Neuronal stem cell (in vitro differentiated cells): ENCODE results near the gene FRAS1.

ENCODE experiments used
- DNase-seq: peaks from one replicate; pipeline ENCODE4 v3.0.0-alpha.2; 2013; ENCODE audit warnings: low spot score
- H2AFZ ChIP-seq: one replicate; pipeline ENCODE4 v1.6.1; 2013; ENCODE audit warnings: mild to moderate bottlenecking, low read length, inconsistent platforms
- H2AK5ac ChIP-seq: 2 replicates; pipeline ENCODE4 v1.6.1; 2013; ENCODE audit warnings: low read depth, mild to moderate bottlenecking, inconsistent platforms, low read length, moderate library complexity, mixed read lengths
- H2BK120ac ChIP-seq: 2 replicates; pipeline ENCODE4 v1.6.1; 2013; ENCODE audit warnings: low read depth, mild to moderate bottlenecking, inconsistent platforms, low read length, moderate library complexity, mixed read lengths
- H2BK12ac ChIP-seq: one replicate; pipeline ENCODE4 v1.6.1; 2013; ENCODE audit warnings: low read length, inconsistent platforms
- H2BK15ac ChIP-seq: 2 replicates; pipeline ENCODE4 v1.6.1; 2013; ENCODE audit warnings: mild to moderate bottlenecking, low read length, inconsistent platforms, mixed read lengths
- H2BK5ac ChIP-seq: one replicate; pipeline ENCODE4 v1.6.1; 2013; ENCODE audit warnings: inconsistent platforms, mild to moderate bottlenecking, low read length, moderate library complexity
- H3K14ac ChIP-seq: one replicate; pipeline ENCODE4 v1.6.1; 2013; ENCODE audit warnings: low read length, inconsistent platforms
- H3K18ac ChIP-seq: 2 replicates; pipeline ENCODE4 v1.6.1; 2013; ENCODE audit warnings: low read length, inconsistent platforms
- H3K23ac ChIP-seq: 2 replicates; pipeline ENCODE4 v1.6.1; 2013; ENCODE audit warnings: low read depth, mild to moderate bottlenecking, mixed read lengths, low read length, inconsistent platforms; ENCODE audit not compliant: poor library complexity
- H3K27ac ChIP-seq: replicated peaks from 3 replicates; pipeline ENCODE4 v1.5.1; 2013; ENCODE audit warnings: low read length, inconsistent platforms
- H3K27me3 ChIP-seq, 3 experiments: 2 replicates each; pipeline ENCODE4 v1.6.1; 2013; ENCODE audit warnings: low read length in 3 of 3, mild to moderate bottlenecking in 2 of 3, inconsistent platforms in 1 of 3, low read depth in 1 of 3, mixed read lengths in 1 of 3, moderate library complexity in 1 of 3; ENCODE audit not compliant: control insufficient read depth in 3 of 3, insufficient read depth in 3 of 3
- H3K36me3 ChIP-seq, 2 donors: replicated peaks in 1 of 2; 2 replicates each; pipeline ENCODE4 v1.6.1; 2013; ENCODE audit warnings: low read length in 2 of 2; ENCODE audit not compliant: control insufficient read depth in 2 of 2, insufficient read depth in 2 of 2
- H3K4ac ChIP-seq: 2 replicates; pipeline ENCODE4 v1.6.1; 2013; ENCODE audit warnings: inconsistent platforms, mild to moderate bottlenecking, low read length, moderate library complexity
- H3K4me1 ChIP-seq, 2 donors: 1 replicate in 1 of 2; 2 replicates in 1 of 2; pipeline ENCODE4 v1.6.1; 2013; ENCODE audit warnings: low read length in 2 of 2, low read depth in 1 of 2; ENCODE audit not compliant: control insufficient read depth in 2 of 2, insufficient read depth in 1 of 2
- H3K4me2 ChIP-seq: one replicate; pipeline ENCODE4 v1.6.1; 2013; ENCODE audit warnings: mild to moderate bottlenecking, low read length, inconsistent platforms; ENCODE audit not compliant: insufficient read depth, poor library complexity, severe bottlenecking
- H3K4me3 ChIP-seq, 2 donors: 2 replicates each; pipeline ENCODE4 v1.5.1; 2013; ENCODE audit warnings: low read length in 2 of 2, mild to moderate bottlenecking in 2 of 2, inconsistent platforms in 1 of 2, moderate library complexity in 1 of 2
- H3K79me1 ChIP-seq: one replicate; pipeline ENCODE4 v1.6.1; 2013; ENCODE audit warnings: low read depth, mild to moderate bottlenecking, inconsistent platforms, low read length, moderate library complexity
- H3K9ac ChIP-seq: one replicate; pipeline ENCODE4 v1.6.1; 2013; ENCODE audit warnings: mild to moderate bottlenecking, low read depth, low read length, inconsistent platforms; ENCODE audit not compliant: poor library complexity
- H3K9me3 ChIP-seq, 2 donors: replicated peaks in 1 of 2; 2 replicates each; pipeline versions ENCODE3 to v1.6.1; 2013; ENCODE audit warnings: low read length in 2 of 2, mild to moderate bottlenecking in 2 of 2, inconsistent platforms in 1 of 2, low read depth in 1 of 2, mixed read lengths in 1 of 2, moderate library complexity in 1 of 2; ENCODE audit not compliant: control insufficient read depth in 2 of 2, insufficient read depth in 1 of 2
- H4K8ac ChIP-seq: one replicate; pipeline ENCODE4 v1.6.1; 2013; ENCODE audit warnings: low read depth, mild to moderate bottlenecking, inconsistent platforms, low read length, moderate library complexity
- H4K91ac ChIP-seq: one replicate; pipeline ENCODE4 v1.6.1; 2013; ENCODE audit warnings: low read length, low read depth, mild to moderate bottlenecking, inconsistent platforms; ENCODE audit not compliant: poor library complexity
- WGBS, 2 donors: extraction: QIAGEN DNeasy Blood & Tissue Kit; methylation state at CpG; one replicate each; pipeline ENCODE4 v1.1.7; 2013; ENCODE audit warnings: missing lambda C conversion rate in 2 of 2, mixed read lengths in 1 of 2; ENCODE audit not compliant: insufficient read length in 2 of 2, insufficient replicate concordance in 1 of 2; ENCODE audit errors: extremely low coverage in 2 of 2; 5-methylcytosine and 5-hydroxymethylcytosine counted together

FRAS1 gene

GRCh38 chr4:78069319-78069718, 12.2 kb downstream of the FRAS1 start:
- Histone ChIP-seq H3K9me3 (no peaks in the 10 kb centered on the region), H2AK5ac (no peak overlapping the region), H4K91ac (no peak overlapping the region), H3K23ac (no peak overlapping the region), H3K36me3 (no peaks in the 10 kb centered on the region), H2BK120ac (no peak overlapping the region), H3K27me3 (no peaks in the 10 kb centered on the region), H2AFZ (no peak overlapping the region), H3K4me2 (no peak overlapping the region), H2BK12ac (no peak overlapping the region), H2BK5ac (no peak overlapping the region), H3K9ac (no peak overlapping the region), H3K14ac (no peak overlapping the region), H2BK15ac (no peak overlapping the region), H4K8ac (no peak overlapping the region), H3K4me3 (no peak overlapping the region), H3K4ac (no peak overlapping the region), H3K18ac (no peak overlapping the region), H3K4me1 (peaks cover 4% of the 10 kb centered on the region in 2 donors), H3K79me1 (no peaks in the 10 kb centered on the region), H3K27ac (no peak overlapping the region)
- no CpG with 5 or more reads among the region's 4 CpGs for WGBS, 2 donors
- no peak for DNase-seq

GRCh38 chr4:78069859-78070258, 12.7 kb downstream of the FRAS1 start:
- Histone ChIP-seq H3K4ac (no peak overlapping the region), H3K9ac (no peak overlapping the region), H2AFZ (no peak overlapping the region), H3K4me1 (peaks cover 6 to 10% of the 10 kb centered on the region in 2 donors), H3K23ac (no peak overlapping the region), H3K36me3 (no peaks in the 10 kb centered on the region), H2BK15ac (no peak overlapping the region), H2BK120ac (no peak overlapping the region), H3K14ac (no peak overlapping the region), H2BK5ac (no peak overlapping the region), H3K27ac (no peak overlapping the region), H3K4me2 (no peak overlapping the region), H2AK5ac (no peak overlapping the region), H4K91ac (no peak overlapping the region), H3K27me3 (no peaks in the 10 kb centered on the region), H3K79me1 (no peaks in the 10 kb centered on the region), H4K8ac (no peak overlapping the region), H3K18ac (no peak overlapping the region), H3K9me3 (no peaks in the 10 kb centered on the region), H2BK12ac (no peak overlapping the region), H3K4me3 (peak overlapping the region in 1 of 2 donors; percentile 64)
- no peak for DNase-seq
- WGBS, 2 donors = no CpG with 5 or more reads among the region's 3 CpGs

GRCh38 chr4:78070731-78071282, 13.7 kb downstream of the FRAS1 start:
- no peak overlapping the region for H3K4me3 ChIP-seq
- H4K91ac ChIP-seq = no peak overlapping the region
- H3K14ac ChIP-seq = no peak overlapping the region
- no peak for DNase-seq
- no peak overlapping the region for H3K4me2 ChIP-seq
- no peak overlapping the region for H2AFZ ChIP-seq
- WGBS, 2 donors = no CpG with 5 or more reads among the region's 2 CpGs
- no peak overlapping the region for H4K8ac ChIP-seq
- no peaks in the 10 kb centered on the region for H3K27me3 ChIP-seq
- H3K23ac ChIP-seq = no peak overlapping the region
- no peak overlapping the region for H2AK5ac ChIP-seq
- no peaks in the 10 kb centered on the region for H3K36me3 ChIP-seq
- peaks cover 3 to 17% of the 10 kb centered on the region in 2 donors for H3K4me1 ChIP-seq
- no peak overlapping the region for H2BK120ac ChIP-seq
- no peak overlapping the region for H3K9ac ChIP-seq
- H3K4ac ChIP-seq = no peak overlapping the region
- H3K79me1 ChIP-seq = no peaks in the 10 kb centered on the region
- H3K18ac ChIP-seq = no peak overlapping the region
- H2BK12ac ChIP-seq = no peak overlapping the region
- no peak overlapping the region for H2BK15ac ChIP-seq
- no peaks in the 10 kb centered on the region for H3K9me3 ChIP-seq
- H2BK5ac ChIP-seq = no peak overlapping the region
- no peak overlapping the region for H3K27ac ChIP-seq

GRCh38 chr4:78074759-78075158, 17.6 kb downstream of the FRAS1 start:
- no peak overlapping the region for H4K91ac ChIP-seq
- H2BK5ac ChIP-seq = no peak overlapping the region
- no peaks in the 10 kb centered on the region for H3K36me3 ChIP-seq
- no peak overlapping the region for H4K8ac ChIP-seq
- H2BK120ac ChIP-seq = no peak overlapping the region
- no peak overlapping the region for H2AK5ac ChIP-seq
- no peaks in the 10 kb centered on the region for H3K9me3 ChIP-seq
- H3K23ac ChIP-seq = no peak overlapping the region
- no peak overlapping the region for H3K18ac ChIP-seq
- H2BK12ac ChIP-seq = no peak overlapping the region
- H3K14ac ChIP-seq = no peak overlapping the region
- H3K9ac ChIP-seq = no peak overlapping the region
- H3K4me2 ChIP-seq = no peak overlapping the region
- H3K4me1 ChIP-seq = peaks cover 3 to 21% of the 10 kb centered on the region in 2 donors
- no CpG with 5 or more reads among the region's 3 CpGs for WGBS, 2 donors
- no peak overlapping the region for H3K4ac ChIP-seq
- no peak overlapping the region for H3K27ac ChIP-seq
- H2BK15ac ChIP-seq = no peak overlapping the region
- H3K79me1 ChIP-seq = no peaks in the 10 kb centered on the region
- no peaks in the 10 kb centered on the region for H3K27me3 ChIP-seq
- no peak overlapping the region for H2AFZ ChIP-seq
- no peak for DNase-seq
- no peak overlapping the region for H3K4me3 ChIP-seq
